ENCODE data around the gene PLEKHA8.
A peak's percentile ranks its signal among the peaks of the same experiment; 100 is the strongest.

GRCh38 chr7:30148951-30149459, 120.8 kb downstream of the PLEKHA8 start:
- TF ChIP-seq CTCF (IDR thresholded peaks at IDR 0.05) (no peak), POLR2AphosphoS5 (IDR thresholded peaks at IDR 0.05) (peak; percentile 51), POLR2A (IDR thresholded peaks at IDR 0.05) (no peak)
